ENCODE data around the gene AFAP1. TPM values are rescaled to one million over a fixed set of nuclear protein-coding genes. Genes with fewer than 3 reads are reported as not detected.

The AFAP1 gene
- total and polyA plus RNA-seq, 2 of the 4 experiments (the other 2 are of a cell fraction) = 48.2 to 80.9 TPM

GRCh38 chr4:7790023-7790422 lies 149.6 kb downstream of the AFAP1 start:
- dilution Hi-C loops (cut with HindIII; ENCODE audit: low sequenced_read_pairs, unreplicated experiment) = no loop called here
- no peak overlapping the region for H3K4me3 ChIP-seq (ENCODE audit: insufficient read depth, low read depth, low read length)
- H3K4me2 ChIP-seq (ENCODE audit: low read depth, low read length) = no peak overlapping the region
- intact Hi-C loops (cut with micrococcal nuclease) = no loop called here
- no peak overlapping the region for H4K5ac ChIP-seq (ENCODE audit: low read depth, low read length)
- ChIA-PET POLR2A (ENCODE audit: unreplicated experiment) (no interaction called here), CTCF (no interaction called here)
- H3K4ac ChIP-seq (ENCODE audit: low read depth, low read length) = no peak overlapping the region
- WGBS, 2 experiments (ENCODE audit: extremely low coverage in 2 of 2, insufficient read length in 1 of 2) = no CpG with 5 or more reads among the region's 2 CpGs
- peaks cover 27% of the 10 kb centered on the region for H4K20me1 ChIP-seq (ENCODE audit: insufficient read depth, low read length)
- H3K14ac ChIP-seq (replicated peaks; ENCODE audit: low read depth, low read length) = no peak overlapping the region
- DNase-seq (no peak), ATAC-seq (ENCODE audit: low read depth) (no peak)
- no peak overlapping the region for H3K27ac ChIP-seq (ENCODE audit: insufficient read depth, low read length)
- H2AK5ac ChIP-seq (ENCODE audit: low read depth, low read length) = no peak overlapping the region
- H2AFZ ChIP-seq (replicated peaks; ENCODE audit: low read length, poor library complexity) = no peak overlapping the region
- H3K9ac ChIP-seq (ENCODE audit: low read depth, low read length) = no peak overlapping the region
- no peak overlapping the region for H2BK15ac ChIP-seq (ENCODE audit: low read depth, low read length)
- no peak overlapping the region for H4K8ac ChIP-seq (ENCODE audit: low read depth in 2 of 2, low read length in 2 of 2)
- H3K9me1 ChIP-seq (ENCODE audit: insufficient read depth, low read length) = peaks cover 3% of the 10 kb centered on the region; the same call in 1 of the 2 replicates
- no peak overlapping the region for H2AK9ac ChIP-seq (replicated peaks; ENCODE audit: low read depth, low read length, poor library complexity)
- H3K56ac ChIP-seq (ENCODE audit: extremely low read depth, insufficient read depth, low read length) = no peak overlapping the region
- in situ Hi-C loops (cut with MboI; ENCODE audit: low sequenced_read_pairs) = no loop called here
- H3K9me3 ChIP-seq (ENCODE audit: control insufficient read depth, insufficient read depth, low read length) = no peaks in the 10 kb centered on the region
- no peak overlapping the region for H3K18ac ChIP-seq (ENCODE audit: low read depth, low read length)
- H3K79me1 ChIP-seq (ENCODE audit: low read depth in 1 of 2, low read length in 2 of 2) = peaks cover 45 to 67% of the 10 kb centered on the region in 2 experiments
- TF ChIP-seq MAFK (IDR thresholded peaks at IDR 0.05; ENCODE audit: low read depth, low read length) (no peak), POLR2A (IDR thresholded peaks at IDR 0.05; ENCODE audit: low read depth, low read length) (no peak), FOS (IDR thresholded peaks at IDR 0.05; ENCODE audit: low read depth, low read length) (no peak)
- no TSS peak for BruUV-seq (replicated peaks)
- H2BK20ac ChIP-seq (ENCODE audit: low read depth, low read length) = no peak overlapping the region
- no peak overlapping the region for H3K23ac ChIP-seq (ENCODE audit: low read depth, low read length)
- no peaks in the 10 kb centered on the region for H3K4me1 ChIP-seq (ENCODE audit: control insufficient read depth, insufficient read depth, low read length)
- H2BK5ac ChIP-seq (ENCODE audit: low read depth, low read length, poor library complexity, severe bottlenecking) = no peak overlapping the region
- peaks cover 63% of the 10 kb centered on the region for H3K36me3 ChIP-seq (ENCODE audit: control insufficient read depth, insufficient read depth, low read length)
- H3K27me3 ChIP-seq (ENCODE audit: control insufficient read depth, insufficient read depth, low read length) = no peaks in the 10 kb centered on the region
- no peak overlapping the region for H2BK120ac ChIP-seq (ENCODE audit: low read depth, low read length)
- no peak overlapping the region for H4K91ac ChIP-seq (ENCODE audit: insufficient read depth, low read depth, low read length)

Data from IMR-90 (cell line).